A375 (cell line): ENCODE data around the gene NKX6-2. TPM values are rescaled to one million over a fixed set of nuclear protein-coding genes. Genes with fewer than 3 reads are reported as not detected.

Source experiments
- total RNA-seq: library from RNA; depleted of rRNA; stranded (reverse); fragments of >200 nt; shearing (Covaris generic); gene quantifications from 2 replicates; pipeline ENCODE4 v1.2.3, GENCODE V29; 2014; rRNA removed

Gene NKX6-2
- total RNA-seq: not detected in 2 replicates

GRCh38 chr10:132785723-132786475, at the start of gene NKX6-2:
TSS of gene NKX6-2 (minus strand) at chr10:132786147. CDS start at chr10:132785948, 199 bp downstream.

Other genes starting within 250 kb of the NKX6-2 start
- 17.0 and 17.2 TPM in 2 replicates for gene INPP5A, start 248.4 kb downstream of the NKX6-2 start, total RNA-seq
- gene CFAP46, start 156.4 kb upstream of the NKX6-2 start, total RNA-seq: not detected in 2 replicates